ENCODE results near the gene CC2D1A. TPM values are rescaled to one million over a fixed set of nuclear protein-coding genes. Genes with fewer than 3 reads are reported as not detected.
"Not testable (repeated sequence)": the region's sequence is repeated elsewhere in the genome, so short reads cannot be mapped to it uniquely, and the experiment has no call there.

The CC2D1A gene
- total RNA-seq, 1 donor from 2014 or later, result 35.2 TPM

- H3K4me1 Mint-ChIP-seq (ENCODE audit: low read depth), result peaks cover 2% of the 10 kb centered on the region
- H3K4me3 Mint-ChIP-seq (ENCODE audit: unreplicated experiment), result no peak overlapping the region
- TF ChIP-seq CTCF (IDR thresholded peaks at IDR 0.05), result no peak
- H3K27me3 Mint-ChIP-seq (ENCODE audit: low read depth), result no peaks in the 10 kb centered on the region
- peaks cover 11% of the 10 kb centered on the region for H3K36me3 Mint-ChIP-seq (ENCODE audit: low read depth)
- no peak for DNase-seq (ENCODE audit: low spot score)
- no peak overlapping the region for H3K27ac Mint-ChIP-seq (ENCODE audit: unreplicated experiment)
- H3K9me3 Mint-ChIP-seq (ENCODE audit: low read depth), result no peaks in the 10 kb centered on the region
Observed at GRCh38 chr19:13968383-13968935, 62.5 kb downstream of the CC2D1A start.

- peaks cover 12% of the 10 kb centered on the region for H3K36me3 Mint-ChIP-seq (ENCODE audit: low read depth)
- H3K4me3 Mint-ChIP-seq (ENCODE audit: unreplicated experiment), result no peak overlapping the region
- peaks cover 2% of the 10 kb centered on the region for H3K4me1 Mint-ChIP-seq (ENCODE audit: low read depth)
- no peak for DNase-seq (ENCODE audit: low spot score)
- TF ChIP-seq CTCF (IDR thresholded peaks at IDR 0.05), result no peak
- H3K9me3 Mint-ChIP-seq (ENCODE audit: low read depth), result no peaks in the 10 kb centered on the region
- H3K27ac Mint-ChIP-seq (ENCODE audit: unreplicated experiment), result no peak overlapping the region
- no peaks in the 10 kb centered on the region for H3K27me3 Mint-ChIP-seq (ENCODE audit: low read depth)
Observed at GRCh38 chr19:13968999-13969398, 63.0 kb downstream of the CC2D1A start.

GRCh38 chr19:13969897-13970296 lies 63.9 kb downstream of the CC2D1A start:
- no peak for DNase-seq (ENCODE audit: low spot score)
- H3K27ac Mint-ChIP-seq (ENCODE audit: unreplicated experiment), result no peak overlapping the region
- H3K4me1 Mint-ChIP-seq (ENCODE audit: low read depth), result peaks cover under 1% of the 10 kb centered on the region
- peaks cover 16% of the 10 kb centered on the region for H3K36me3 Mint-ChIP-seq (ENCODE audit: low read depth)
- no peak overlapping the region for H3K4me3 Mint-ChIP-seq (ENCODE audit: unreplicated experiment)
- no peaks in the 10 kb centered on the region for H3K27me3 Mint-ChIP-seq (ENCODE audit: low read depth)
- no peak for TF ChIP-seq CTCF (IDR thresholded peaks at IDR 0.05)
- H3K9me3 Mint-ChIP-seq (ENCODE audit: low read depth), result no peaks in the 10 kb centered on the region

GRCh38 chr19:13971868-13972267 lies 65.9 kb downstream of the CC2D1A start:
- H3K9me3 Mint-ChIP-seq (ENCODE audit: low read depth); H3K27ac Mint-ChIP-seq (ENCODE audit: unreplicated experiment); DNase-seq (ENCODE audit: low spot score); H3K27me3 Mint-ChIP-seq (ENCODE audit: low read depth); H3K4me3 Mint-ChIP-seq (ENCODE audit: unreplicated experiment): not testable (repeated sequence)
- H3K36me3 Mint-ChIP-seq (ENCODE audit: low read depth), result peaks cover 16% of the 10 kb centered on the region
- H3K4me1 Mint-ChIP-seq (ENCODE audit: low read depth), result peaks cover 14% of the 10 kb centered on the region

- DNase-seq (ENCODE audit: low spot score), result no peak
- H3K9me3 Mint-ChIP-seq (ENCODE audit: low read depth), result no peaks in the 10 kb centered on the region
- H3K4me3 Mint-ChIP-seq (ENCODE audit: unreplicated experiment), result no peak overlapping the region
- H3K27me3 Mint-ChIP-seq (ENCODE audit: low read depth), result no peaks in the 10 kb centered on the region
- peaks cover 14% of the 10 kb centered on the region for H3K4me1 Mint-ChIP-seq (ENCODE audit: low read depth)
- no peak overlapping the region for H3K27ac Mint-ChIP-seq (ENCODE audit: unreplicated experiment)
- H3K36me3 Mint-ChIP-seq (ENCODE audit: low read depth), result peaks cover 16% of the 10 kb centered on the region
- TF ChIP-seq CTCF (IDR thresholded peaks at IDR 0.05), result no peak
Observed at GRCh38 chr19:13972368-13973155, 66.6 kb downstream of the CC2D1A start.

- Mint-ChIP-seq H3K36me3 (ENCODE audit: low read depth) (peaks cover 16% of the 10 kb centered on the region), H3K4me1 (ENCODE audit: low read depth) (peaks cover 17% of the 10 kb centered on the region)
Observed at GRCh38 chr19:13973479-13973878, 67.5 kb downstream of the CC2D1A start.

More at GRCh38 chr19:13973479-13973878, 67.5 kb downstream of the CC2D1A start:
- not testable (repeated sequence) for DNase-seq (ENCODE audit: low spot score); H3K27ac Mint-ChIP-seq (ENCODE audit: unreplicated experiment); H3K9me3 Mint-ChIP-seq (ENCODE audit: low read depth); H3K4me3 Mint-ChIP-seq (ENCODE audit: unreplicated experiment); H3K27me3 Mint-ChIP-seq (ENCODE audit: low read depth)
